Diencephalon (tissue), 1 donor: ENCODE results near the gene TMEM116. TPM values are rescaled to one million over a fixed set of nuclear protein-coding genes. Genes with fewer than 3 reads are reported as not detected.

Experiments
- small RNA-seq: library from RNA; depleted of rRNA; stranded (forward); fragments of <200 nt; gene quantifications from one replicate; pipeline ENCODE3, GENCODE V24; 2014
- total RNA-seq: library from RNA; depleted of rRNA; stranded (reverse); fragments of >200 nt; gene quantifications from one replicate; pipeline ENCODE4 v1.2.3, GENCODE V29; 2014

TMEM116 gene
- 38.5 TPM for total RNA-seq

GRCh38 chr12:112012775-112013600 lies at the start of gene TMEM116, which contains the start of gene ERP29:
TMEM116 (minus strand) TSS chr12:112013165; CDS start chr12:112005270, 7,895 bp downstream.
ERP29 (plus strand) TSS chr12:112013426; CDS start chr12:112013466, 40 bp downstream.

Small RNAs within 50 kb of the gene (small RNA-seq; reads per million reads assigned to genes)
- gene AC004024.1: not detected
- not detected for gene MIR3657

Other genes with a start within 250 kb of the TMEM116 start
- gene ALDH2, start 246.2 kb downstream of the TMEM116 start, total RNA-seq: 24.7 TPM
- gene MAPKAPK5, start 170.9 kb downstream of the TMEM116 start, total RNA-seq: 32.1 TPM
- 51.2 TPM for gene ERP29, start 261 bp upstream of the TMEM116 start, total RNA-seq
- 37.6 TPM for gene NAA25, start 95.6 kb upstream of the TMEM116 start, total RNA-seq
- gene TRAFD1, start 112.4 kb upstream of the TMEM116 start, total RNA-seq: 40.6 TPM